B cell (primary cell): Measurements from ENCODE around the gene BDKRB1.

Experiments
- CTCF ChIP-seq: fragments of 200-600 bp; IDR thresholded peaks from one replicate; pipeline ENCODE4 v1.8.0; 2022; ENCODE audit warnings: antibody characterized with exemption, mild to moderate bottlenecking
- EZH2 ChIP-seq: IDR thresholded peaks from 2 replicates; pipeline ENCODE4 v1.6.1; 2012; ENCODE audit warnings: borderline replicate concordance, low read depth, mild to moderate bottlenecking, moderate library complexity, low read length; ENCODE audit not compliant: insufficient read depth, poor library complexity, severe bottlenecking

GRCh38 chr14:96206461-96206860 lies 49.5 kb upstream of the BDKRB1 start:
- TF ChIP-seq CTCF (no peak), EZH2 (no peak)
